NCI-H2196 (cell line): ENCODE results near the gene ADCY7.
A peak's percentile ranks its signal among the peaks of the same experiment; 100 is the strongest.

Source experiments
- DNase-seq: peaks from one replicate; lab custom pipeline; 2025; ENCODE audit not compliant: unreplicated experiment; lab: John Stamatoyannopoulos, UW

Gene ADCY7

GRCh38 chr16:50310308-50311133 is 44.2 kb downstream of the ADCY7 start:
- no peak for DNase-seq

- no peak for DNase-seq
Measured at GRCh38 chr16:50311134-50311528, 44.8 kb downstream of the ADCY7 start.

GRCh38 chr16:50311891-50312501 is 45.6 kb downstream of the ADCY7 start:
- no peak for DNase-seq

DNA sequence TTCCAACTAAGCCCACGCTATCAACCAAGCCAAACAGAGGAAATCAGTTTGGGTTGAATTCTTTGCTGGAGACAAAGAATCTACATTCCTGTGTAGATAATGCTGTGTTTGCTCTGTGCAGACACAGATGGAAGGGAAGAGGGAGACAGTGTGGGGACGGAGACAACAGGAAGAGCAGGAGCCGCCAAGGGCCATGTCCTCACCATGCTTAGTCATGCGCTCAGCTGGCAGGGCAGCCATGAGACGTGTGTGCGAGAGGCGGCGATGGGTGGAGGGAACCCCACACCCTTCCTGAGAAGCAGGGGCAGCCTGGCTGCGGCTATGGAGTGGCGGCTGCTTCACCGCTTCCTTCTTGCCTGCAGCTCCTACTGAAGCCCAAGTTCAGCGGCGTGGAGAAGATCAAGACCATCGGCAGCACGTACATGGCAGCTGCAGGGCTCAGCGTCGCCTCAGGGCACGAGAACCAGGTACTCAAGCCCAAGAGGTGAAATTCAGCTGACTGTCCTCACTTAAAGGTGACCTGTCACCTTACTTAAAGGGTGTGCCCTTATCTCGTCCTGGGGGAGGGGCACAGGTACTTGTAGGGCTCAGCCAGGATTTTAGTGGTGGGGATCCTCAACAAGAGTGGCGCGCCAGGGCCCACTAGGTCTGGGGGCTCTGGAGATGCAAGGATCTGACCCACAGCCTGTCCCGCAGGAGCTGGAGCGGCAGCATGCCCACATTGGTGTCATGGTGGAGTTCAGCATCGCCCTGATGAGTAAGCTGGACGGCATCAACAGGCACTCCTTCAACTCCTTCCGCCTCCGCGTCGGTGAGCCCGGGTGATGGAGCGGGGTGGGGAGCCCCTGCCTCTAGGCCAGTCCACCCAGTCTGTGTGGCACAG is 47.5 kb downstream of the ADCY7 start:
- DNase-seq: no peak

- no peak for DNase-seq
Measured at GRCh38 chr16:50314665-50315064, 48.3 kb downstream of the ADCY7 start.

DNA sequence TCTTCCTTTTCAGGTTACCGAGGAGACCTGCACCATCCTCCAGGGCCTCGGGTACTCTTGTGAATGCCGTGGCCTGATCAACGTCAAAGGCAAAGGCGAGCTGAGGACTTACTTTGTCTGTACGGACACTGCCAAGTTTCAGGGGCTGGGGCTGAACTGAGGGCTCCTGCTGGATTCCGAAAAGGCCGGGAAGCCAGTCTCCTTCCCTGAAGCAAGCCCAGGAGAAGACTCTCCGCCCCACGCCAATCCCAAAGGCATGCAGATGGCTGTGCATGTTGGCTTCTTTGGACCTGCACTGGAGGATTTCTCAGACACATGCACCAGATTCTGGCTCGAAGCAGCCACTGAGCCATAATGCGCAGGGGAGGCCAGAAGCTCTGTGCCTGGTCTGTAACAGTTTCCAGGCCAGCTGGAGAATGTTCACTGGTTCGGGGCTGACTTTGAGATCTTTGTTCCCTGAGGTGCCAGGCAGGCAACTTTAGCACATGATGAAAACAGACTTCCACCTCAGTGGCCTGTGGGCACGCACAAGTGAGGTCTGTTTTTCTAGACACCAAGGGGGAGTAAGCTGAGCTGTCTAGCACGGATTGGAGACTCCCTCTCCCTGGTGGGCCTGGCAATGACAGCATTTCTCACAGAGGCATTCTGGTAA is 49.1 kb downstream of the ADCY7 start:
- DNase-seq: no peak

DNA sequence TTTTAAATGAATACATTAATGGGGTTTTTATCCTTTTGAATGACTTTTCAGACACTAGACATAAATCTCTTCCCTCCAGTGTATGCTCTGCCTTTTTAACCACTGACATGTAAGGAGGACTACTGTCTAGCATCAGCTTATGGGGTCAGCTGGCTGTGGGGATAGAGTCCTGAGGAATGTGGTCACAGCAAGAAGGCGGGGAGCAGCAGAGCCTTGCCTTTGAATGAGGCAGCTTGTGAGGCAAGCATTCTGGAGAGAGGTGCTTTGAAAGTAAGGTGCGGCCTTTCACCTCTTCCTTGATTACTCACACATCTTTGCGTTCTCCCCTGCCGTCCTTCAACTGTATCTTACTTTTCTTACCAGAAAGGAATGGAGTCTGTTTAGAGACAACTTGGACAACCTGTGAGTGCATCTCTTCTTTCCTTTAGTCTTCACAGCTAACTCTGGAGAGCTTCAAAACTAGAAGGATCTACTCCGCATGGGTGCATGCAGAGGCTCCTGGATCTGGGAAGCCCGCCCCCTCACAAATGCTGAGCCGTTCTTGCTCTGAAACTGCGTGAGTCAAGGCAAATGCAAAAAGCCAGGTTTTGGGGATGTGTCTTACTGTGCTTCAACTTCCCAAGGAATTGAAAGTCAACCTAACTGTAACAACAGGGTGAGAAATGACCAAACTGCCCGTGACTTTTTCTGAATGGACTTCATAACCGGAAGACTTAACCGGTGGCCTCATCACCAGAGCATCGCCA is 49.9 kb downstream of the ADCY7 start:
- DNase-seq: no peak

- DNase-seq: no peak
Measured at GRCh38 chr16:50316848-50317630, 50.7 kb downstream of the ADCY7 start.

DNA sequence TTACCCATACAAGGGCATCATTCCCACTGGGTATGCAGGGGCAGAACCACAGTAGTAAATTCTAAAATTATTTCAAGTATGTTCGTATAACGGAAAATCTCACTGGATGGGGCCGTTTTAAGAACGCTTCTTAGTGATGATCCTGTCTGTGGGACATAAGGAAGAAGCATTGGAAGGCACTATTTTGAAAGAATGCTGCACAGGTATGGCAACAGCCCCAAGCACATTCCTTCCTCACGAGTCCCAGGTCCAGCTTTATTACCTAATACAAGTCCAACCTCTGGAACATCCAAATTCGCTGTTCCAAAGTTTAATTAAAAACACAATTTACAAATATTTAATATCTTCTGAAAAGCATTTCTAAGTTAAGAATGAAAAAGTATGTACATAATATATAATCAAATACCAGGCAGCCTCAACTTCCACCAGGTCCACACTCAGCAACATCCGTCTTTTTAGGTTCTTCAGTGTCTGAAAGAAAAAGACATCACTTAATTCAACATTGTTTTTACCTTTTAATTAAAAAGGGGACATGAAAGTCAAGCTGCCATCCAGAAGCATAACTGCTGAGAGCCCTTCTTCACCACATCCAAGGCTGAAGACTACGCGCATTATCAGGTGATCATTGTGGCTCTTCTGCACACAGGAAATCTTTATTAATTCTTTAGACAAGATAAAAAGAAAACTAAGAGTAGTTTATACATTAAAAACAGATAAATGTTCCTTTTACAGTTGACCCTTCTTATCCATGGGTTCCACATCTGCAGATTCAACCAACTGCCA is 52.6 kb downstream of the ADCY7 start:
- DNase-seq: no peak

DNA sequence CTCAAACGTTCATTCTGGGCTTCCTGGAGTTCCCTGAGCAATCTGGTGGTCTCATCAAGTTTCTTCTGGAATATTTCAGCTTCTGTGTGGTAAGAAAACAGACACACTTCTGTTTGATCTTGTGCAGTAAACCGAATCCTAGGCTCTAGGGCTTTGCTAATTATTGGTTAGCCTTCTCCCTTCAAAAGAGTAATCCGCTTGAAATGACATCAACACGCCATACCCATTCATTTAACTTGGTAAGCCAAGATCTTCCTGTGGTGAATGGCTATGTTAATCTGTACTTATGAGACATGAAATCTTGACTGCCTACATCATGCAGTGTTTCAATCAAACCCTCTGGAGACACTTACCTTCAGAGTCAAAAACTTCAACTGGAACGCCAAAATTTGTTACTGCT is 54.0 kb downstream of the ADCY7 start:
- no peak for DNase-seq

DNA sequence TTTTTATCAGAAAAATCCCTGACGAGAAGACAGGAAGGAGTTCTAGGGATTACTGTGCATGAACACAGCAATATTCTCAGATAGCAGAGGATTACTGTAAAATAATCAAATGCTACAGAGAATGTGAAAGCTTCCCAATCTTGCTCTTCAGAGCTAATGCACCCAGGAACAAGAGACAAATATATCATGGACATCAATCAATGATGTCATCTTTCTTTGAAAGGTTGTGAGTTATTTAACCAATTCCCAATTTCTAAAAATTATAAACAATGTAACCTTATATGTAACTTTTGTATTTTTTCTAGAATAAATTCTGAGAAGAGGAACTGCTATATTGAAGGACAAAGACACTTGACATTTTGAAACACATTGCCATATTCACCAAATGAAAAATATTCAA is 56.0 kb downstream of the ADCY7 start:
- no peak for DNase-seq

- peak; percentile 22 for DNase-seq
Measured at GRCh38 chr16:50323335-50324011, 57.1 kb downstream of the ADCY7 start.

DNA sequence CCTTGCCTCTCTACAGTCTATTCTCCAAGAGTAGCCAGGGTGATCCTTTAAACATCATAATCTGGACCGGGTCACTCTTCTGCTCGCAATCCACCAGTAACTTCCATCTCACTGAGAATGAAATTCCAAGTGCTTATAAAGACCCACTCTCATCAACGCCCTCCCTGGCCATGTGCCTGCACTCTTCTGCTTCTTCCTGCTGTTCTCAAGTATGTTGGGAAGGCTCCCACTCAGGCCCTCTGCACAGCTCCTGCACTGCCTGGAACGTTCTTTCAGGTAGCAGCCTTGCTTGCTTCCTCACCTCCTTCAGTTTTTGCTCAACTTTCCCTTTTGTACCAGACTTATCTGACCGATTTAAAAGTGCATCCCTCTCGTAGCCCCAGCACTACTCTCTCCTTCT is 58.0 kb downstream of the ADCY7 start:
- DNase-seq: no peak

GRCh38 chr16:50326264-50326663 is 59.9 kb downstream of the ADCY7 start:
- DNase-seq: no peak

DNA sequence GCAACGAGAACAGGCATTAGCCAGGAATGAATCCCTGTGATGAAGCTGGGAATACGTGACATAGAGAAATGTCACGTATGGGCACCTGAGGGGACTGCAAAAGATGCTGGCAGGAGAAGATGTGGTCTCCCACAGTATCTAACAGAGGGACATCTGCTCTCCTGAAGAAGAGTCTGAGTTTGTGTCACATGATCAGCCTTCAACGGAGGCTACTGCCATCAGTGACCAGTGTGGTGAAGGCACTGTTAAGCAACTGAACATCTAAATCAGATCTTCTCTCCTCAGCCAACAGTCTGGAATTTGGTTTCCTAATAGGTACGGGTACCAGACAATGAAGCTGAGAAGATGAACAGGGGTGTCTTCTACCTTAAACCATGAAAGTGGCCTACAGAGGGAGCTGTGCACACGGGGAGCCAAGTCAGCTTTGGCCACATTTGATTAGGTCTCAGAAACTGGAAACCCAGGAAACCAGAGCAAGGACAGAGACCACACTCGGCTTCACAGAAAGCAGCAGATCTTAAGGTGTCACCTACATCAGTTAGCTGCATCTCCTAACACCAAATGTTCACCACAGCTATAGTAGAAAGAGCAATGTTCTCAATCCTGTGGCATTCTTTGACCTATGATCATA is 60.6 kb downstream of the ADCY7 start:
- peak; percentile 12 for DNase-seq

DNA sequence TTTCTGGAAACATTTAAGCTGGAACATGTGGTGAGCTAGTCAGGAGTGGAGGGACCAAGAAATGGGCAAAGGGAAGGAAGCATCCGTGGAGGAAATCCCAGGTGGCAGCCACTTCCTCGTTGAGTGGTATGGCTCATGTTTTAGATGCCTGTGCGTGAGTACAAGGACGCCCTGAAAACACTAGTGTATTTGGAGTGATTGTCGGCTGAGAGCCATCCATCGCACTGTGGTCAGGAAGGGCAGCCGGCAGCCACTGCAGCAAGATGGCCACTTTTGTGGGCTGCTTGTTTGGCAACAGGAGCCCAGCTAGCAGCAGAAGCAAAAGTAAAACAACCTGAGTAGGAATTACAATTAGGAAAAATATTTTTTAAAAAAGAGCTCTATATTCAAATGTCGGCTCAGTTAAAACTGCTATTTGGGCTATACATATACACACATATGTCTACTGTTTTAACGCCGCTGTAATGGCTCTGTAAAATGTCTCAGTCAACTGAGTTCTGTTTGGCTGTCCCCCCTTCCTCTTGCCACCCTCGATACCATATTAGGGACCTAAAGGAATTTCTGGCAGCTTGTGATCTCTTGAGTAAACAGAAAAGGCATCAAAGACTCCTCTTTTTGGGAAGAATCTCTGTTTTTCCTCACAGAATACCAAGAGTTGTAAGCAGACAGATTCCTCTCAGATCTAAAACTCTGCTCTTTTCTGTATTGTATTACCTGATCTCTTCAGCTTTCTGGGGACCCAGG is 63.3 kb downstream of the ADCY7 start:
- DNase-seq: no peak

DNA sequence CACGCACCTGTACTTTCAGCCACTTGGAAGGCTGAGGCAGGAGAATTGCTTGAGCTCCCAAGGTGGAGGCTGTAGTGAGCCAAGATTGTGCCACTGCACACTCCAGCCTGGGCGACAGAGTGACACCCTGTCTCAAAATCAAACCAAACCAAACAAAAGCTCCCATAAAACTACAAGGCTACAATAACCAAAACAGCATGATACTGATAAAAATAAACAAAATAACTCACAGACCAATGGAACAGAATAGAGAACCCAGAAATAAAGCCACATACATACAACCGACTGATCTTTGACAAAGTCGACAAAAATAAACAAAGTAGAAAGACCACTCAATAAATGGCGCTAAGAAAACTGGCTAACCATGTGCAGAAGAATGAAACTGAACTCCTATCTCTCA is 65.2 kb downstream of the ADCY7 start:
- DNase-seq: no peak
